ENCODE data around the gene GPN2. TPM values are rescaled to one million over a fixed set of nuclear protein-coding genes. Genes with fewer than 3 reads are reported as not detected.

Gene GPN2
- total and polyA plus RNA-seq, 2 of the 4 experiments (the other 2 are of a cell fraction): 15.4 to 22.2 TPM

Other genes with a start within 250 kb of the GPN2 start
- 14.0 and 16.7 TPM in 2 replicates for gene ARID1A, start 194.3 kb downstream of the GPN2 start, total RNA-seq (2012; rRNA removed)
- gene ARID1A, start 194.3 kb downstream of the GPN2 start, polyA plus RNA-seq (2012; rRNA removed): 39.4 and 40.7 TPM in 2 replicates
- 8.6 and 10.6 TPM in 2 replicates for gene PIGV, start 102.3 kb downstream of the GPN2 start, total RNA-seq (2012; rRNA removed)
- gene PIGV, start 102.3 kb downstream of the GPN2 start, polyA plus RNA-seq (2012; rRNA removed): 6.9 and 7.2 TPM in 2 replicates
- gene ZDHHC18, start 63.6 kb downstream of the GPN2 start, total RNA-seq (2012; rRNA removed): 9.4 and 12.5 TPM in 2 replicates
- gene ZDHHC18, start 63.6 kb downstream of the GPN2 start, polyA plus RNA-seq (2012; rRNA removed): 37.0 and 38.4 TPM in 2 replicates
- 0.18 TPM in 1 of 2 replicates, not detected in the other for gene SFN, start 27.1 kb downstream of the GPN2 start, total RNA-seq (2012; rRNA removed)
- 0.17 and 0.34 TPM in 2 replicates for gene SFN, start 27.1 kb downstream of the GPN2 start, polyA plus RNA-seq (2012; rRNA removed)
- gene GPATCH3, start 10.2 kb upstream of the GPN2 start, total RNA-seq (2012; rRNA removed): 5.2 and 6.1 TPM in 2 replicates
- 7.6 and 8.0 TPM in 2 replicates for gene GPATCH3, start 10.2 kb upstream of the GPN2 start, polyA plus RNA-seq (2012; rRNA removed)
- gene NR0B2, start 23.7 kb upstream of the GPN2 start, total RNA-seq (2012; rRNA removed): not detected in 2 replicates
- not detected in 2 replicates for gene NR0B2, start 23.7 kb upstream of the GPN2 start, polyA plus RNA-seq (2012; rRNA removed)
- 34.8 and 50.0 TPM in 2 replicates for gene NUDC, start 31.5 kb upstream of the GPN2 start, total RNA-seq (2012; rRNA removed)
- 85.7 and 89.8 TPM in 2 replicates for gene NUDC, start 31.5 kb upstream of the GPN2 start, polyA plus RNA-seq (2012; rRNA removed)
- not detected in 2 replicates for gene KDF1, start 70.2 kb upstream of the GPN2 start, total RNA-seq (2012; rRNA removed)
- not detected in 2 replicates for gene KDF1, start 70.2 kb upstream of the GPN2 start, polyA plus RNA-seq (2012; rRNA removed)
- gene TRNP1, start 103.4 kb upstream of the GPN2 start, total RNA-seq (2012; rRNA removed): 68.6 and 91.6 TPM in 2 replicates
- gene TRNP1, start 103.4 kb upstream of the GPN2 start, polyA plus RNA-seq (2012; rRNA removed): 63.3 and 76.8 TPM in 2 replicates
- gene TENT5B, start 122.6 kb upstream of the GPN2 start, total RNA-seq (2012; rRNA removed): 11.1 and 11.7 TPM in 2 replicates
- 7.3 and 8.2 TPM in 2 replicates for gene TENT5B, start 122.6 kb upstream of the GPN2 start, polyA plus RNA-seq (2012; rRNA removed)

All from IMR-90 (cell line).